Measurements from ENCODE around the gene AOPEP. TPM values are rescaled to one million over a fixed set of nuclear protein-coding genes. Genes with fewer than 3 reads are reported as not detected.

Gene AOPEP
- total and polyA plus RNA-seq, 2 of the 13 experiments (the other 11 are each of a cell fraction or from before 2014, with no cell fraction given): 22.2 to 41.6 TPM

DNA sequence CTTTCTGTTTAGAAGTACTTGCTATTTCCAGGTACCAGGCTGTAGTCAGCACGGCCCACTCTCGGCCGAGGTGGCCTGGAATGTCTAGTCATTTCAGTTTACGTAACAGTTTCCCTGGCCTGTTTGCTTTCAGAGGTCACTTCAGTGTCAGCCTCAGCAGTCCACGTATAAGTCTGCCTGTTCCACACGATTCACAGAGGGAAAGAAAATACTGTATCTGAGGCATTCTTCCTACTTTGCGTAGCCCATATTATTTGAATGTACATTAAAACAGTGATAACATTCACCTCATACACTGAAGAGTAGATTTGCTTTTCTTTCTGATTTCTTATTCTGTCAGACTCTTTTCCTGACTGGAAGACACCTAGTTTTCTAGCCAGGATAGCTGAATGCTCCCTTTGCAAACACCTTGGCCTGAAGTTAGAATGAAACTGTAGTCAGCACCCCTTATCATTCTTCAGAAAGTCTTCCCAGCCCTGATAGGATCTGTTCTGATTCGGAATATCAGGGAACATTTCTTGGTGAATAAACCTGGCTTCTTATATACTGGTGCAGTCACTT is 140.9 kb downstream of the AOPEP start (continued):
- no peak for TF ChIP-seq ZNF709 (CRISPR knock-in tag; IDR thresholded peaks at IDR 0.05)
- no peak for TF ChIP-seq KDM5A (IDR thresholded peaks at IDR 0.05; ENCODE audit: borderline replicate concordance, low read length)
- TF ChIP-seq FLYWCH1 (CRISPR knock-in tag; IDR thresholded peaks at IDR 0.05): no peak
- TF ChIP-seq, protein P1, sequence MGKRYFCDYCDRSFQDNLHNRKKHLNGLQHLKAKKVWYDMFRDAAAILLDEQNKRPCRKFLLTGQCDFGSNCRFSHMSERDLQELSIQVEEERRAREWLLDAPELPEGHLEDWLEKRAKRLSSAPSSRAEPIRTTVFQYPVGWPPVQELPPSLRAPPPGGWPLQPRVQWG (CRISPR knock-in tag; IDR thresholded peaks at IDR 0.05; ENCODE audit: borderline replicate concordance, low read depth): no peak
- no peak for TF ChIP-seq TSC22D2 (CRISPR knock-in tag; IDR thresholded peaks at IDR 0.05; ENCODE audit: borderline replicate concordance)
- no peak for TF ChIP-seq ZNF781 (CRISPR knock-in tag; IDR thresholded peaks at IDR 0.05; ENCODE audit: borderline replicate concordance, not compliant biosample characterization)
- no peak for TF ChIP-seq ZBTB38 (CRISPR knock-in tag; IDR thresholded peaks at IDR 0.05)
- TF ChIP-seq, protein P2, sequence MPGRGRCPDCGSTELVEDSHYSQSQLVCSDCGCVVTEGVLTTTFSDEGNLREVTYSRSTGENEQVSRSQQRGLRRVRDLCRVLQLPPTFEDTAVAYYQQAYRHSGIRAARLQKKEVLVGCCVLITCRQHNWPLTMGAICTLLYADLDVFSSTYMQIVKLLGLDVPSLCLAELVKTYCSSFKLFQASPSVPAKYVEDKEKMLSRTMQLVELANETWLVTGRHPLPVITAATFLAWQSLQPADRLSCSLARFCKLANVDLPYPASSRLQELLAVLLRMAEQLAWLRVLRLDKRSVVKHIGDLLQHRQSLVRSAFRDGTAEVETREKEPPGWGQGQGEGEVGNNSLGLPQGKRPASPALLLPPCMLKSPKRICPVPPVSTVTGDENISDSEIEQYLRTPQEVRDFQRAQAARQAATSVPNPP (CRISPR knock-in tag; IDR thresholded peaks at IDR 0.05): no peak
- TF ChIP-seq, protein P3, sequence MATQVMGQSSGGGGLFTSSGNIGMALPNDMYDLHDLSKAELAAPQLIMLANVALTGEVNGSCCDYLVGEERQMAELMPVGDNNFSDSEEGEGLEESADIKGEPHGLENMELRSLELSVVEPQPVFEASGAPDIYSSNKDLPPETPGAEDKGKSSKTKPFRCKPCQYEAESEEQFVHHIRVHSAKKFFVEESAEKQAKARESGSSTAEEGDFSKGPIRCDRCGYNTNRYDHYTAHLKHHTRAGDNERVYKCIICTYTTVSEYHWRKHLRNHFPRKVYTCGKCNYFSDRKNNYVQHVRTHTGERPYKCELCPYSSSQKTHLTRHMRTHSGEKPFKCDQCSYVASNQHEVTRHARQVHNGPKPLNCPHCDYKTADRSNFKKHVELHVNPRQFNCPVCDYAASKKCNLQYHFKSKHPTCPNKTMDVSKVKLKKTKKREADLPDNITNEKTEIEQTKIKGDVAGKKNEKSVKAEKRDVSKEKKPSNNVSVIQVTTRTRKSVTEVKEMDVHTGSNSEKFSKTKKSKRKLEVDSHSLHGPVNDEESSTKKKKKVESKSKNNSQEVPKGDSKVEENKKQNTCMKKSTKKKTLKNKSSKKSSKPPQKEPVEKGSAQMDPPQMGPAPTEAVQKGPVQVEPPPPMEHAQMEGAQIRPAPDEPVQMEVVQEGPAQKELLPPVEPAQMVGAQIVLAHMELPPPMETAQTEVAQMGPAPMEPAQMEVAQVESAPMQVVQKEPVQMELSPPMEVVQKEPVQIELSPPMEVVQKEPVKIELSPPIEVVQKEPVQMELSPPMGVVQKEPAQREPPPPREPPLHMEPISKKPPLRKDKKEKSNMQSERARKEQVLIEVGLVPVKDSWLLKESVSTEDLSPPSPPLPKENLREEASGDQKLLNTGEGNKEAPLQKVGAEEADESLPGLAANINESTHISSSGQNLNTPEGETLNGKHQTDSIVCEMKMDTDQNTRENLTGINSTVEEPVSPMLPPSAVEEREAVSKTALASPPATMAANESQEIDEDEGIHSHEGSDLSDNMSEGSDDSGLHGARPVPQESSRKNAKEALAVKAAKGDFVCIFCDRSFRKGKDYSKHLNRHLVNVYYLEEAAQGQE (IDR thresholded peaks at IDR 0.05; ENCODE audit: borderline replicate concordance in 1 of 2, low read depth in 1 of 2, low read length in 2 of 2): 0 out of 4 replicates have a peak, but pooled peaks of 1 of the 2 experiments have one; percentile 30
- TF ChIP-seq, protein P4, sequence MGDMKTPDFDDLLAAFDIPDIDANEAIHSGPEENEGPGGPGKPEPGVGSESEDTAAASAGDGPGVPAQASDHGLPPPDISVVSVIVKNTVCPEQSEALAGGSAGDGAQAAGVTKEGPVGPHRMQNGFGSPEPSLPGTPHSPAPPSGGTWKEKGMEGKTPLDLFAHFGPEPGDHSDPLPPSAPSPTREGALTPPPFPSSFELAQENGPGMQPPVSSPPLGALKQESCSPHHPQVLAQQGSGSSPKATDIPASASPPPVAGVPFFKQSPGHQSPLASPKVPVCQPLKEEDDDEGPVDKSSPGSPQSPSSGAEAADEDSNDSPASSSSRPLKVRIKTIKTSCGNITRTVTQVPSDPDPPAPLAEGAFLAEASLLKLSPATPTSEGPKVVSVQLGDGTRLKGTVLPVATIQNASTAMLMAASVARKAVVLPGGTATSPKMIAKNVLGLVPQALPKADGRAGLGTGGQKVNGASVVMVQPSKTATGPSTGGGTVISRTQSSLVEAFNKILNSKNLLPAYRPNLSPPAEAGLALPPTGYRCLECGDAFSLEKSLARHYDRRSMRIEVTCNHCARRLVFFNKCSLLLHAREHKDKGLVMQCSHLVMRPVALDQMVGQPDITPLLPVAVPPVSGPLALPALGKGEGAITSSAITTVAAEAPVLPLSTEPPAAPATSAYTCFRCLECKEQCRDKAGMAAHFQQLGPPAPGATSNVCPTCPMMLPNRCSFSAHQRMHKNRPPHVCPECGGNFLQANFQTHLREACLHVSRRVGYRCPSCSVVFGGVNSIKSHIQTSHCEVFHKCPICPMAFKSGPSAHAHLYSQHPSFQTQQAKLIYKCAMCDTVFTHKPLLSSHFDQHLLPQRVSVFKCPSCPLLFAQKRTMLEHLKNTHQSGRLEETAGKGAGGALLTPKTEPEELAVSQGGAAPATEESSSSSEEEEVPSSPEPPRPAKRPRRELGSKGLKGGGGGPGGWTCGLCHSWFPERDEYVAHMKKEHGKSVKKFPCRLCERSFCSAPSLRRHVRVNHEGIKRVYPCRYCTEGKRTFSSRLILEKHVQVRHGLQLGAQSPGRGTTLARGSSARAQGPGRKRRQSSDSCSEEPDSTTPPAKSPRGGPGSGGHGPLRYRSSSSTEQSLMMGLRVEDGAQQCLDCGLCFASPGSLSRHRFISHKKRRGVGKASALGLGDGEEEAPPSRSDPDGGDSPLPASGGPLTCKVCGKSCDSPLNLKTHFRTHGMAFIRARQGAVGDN (CRISPR knock-in tag; IDR thresholded peaks at IDR 0.05): no peak
- TF ChIP-seq ATRX (CRISPR knock-in tag; IDR thresholded peaks at IDR 0.05; ENCODE audit: borderline replicate concordance): no peak
- TF ChIP-seq ZFP82 (CRISPR knock-in tag; IDR thresholded peaks at IDR 0.05; ENCODE audit: borderline replicate concordance): no peak
- TF ChIP-seq, protein P5, sequence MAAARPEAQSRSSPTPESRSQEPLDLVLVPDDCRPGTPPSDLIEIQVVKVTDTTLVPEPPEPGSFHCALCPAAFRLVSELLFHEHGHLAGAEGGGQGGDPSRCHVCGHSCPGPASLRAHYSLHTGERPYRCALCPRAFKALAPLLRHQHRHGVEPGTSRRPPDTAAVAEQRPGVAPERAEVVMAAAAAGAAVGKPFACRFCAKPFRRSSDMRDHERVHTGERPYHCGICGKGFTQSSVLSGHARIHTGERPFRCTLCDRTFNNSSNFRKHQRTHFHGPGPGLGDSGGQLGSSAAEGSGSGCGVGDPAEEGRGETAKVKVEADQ (CRISPR knock-in tag; IDR thresholded peaks at IDR 0.05; ENCODE audit: borderline replicate concordance): no peak
- TF ChIP-seq TOPORS (CRISPR knock-in tag; IDR thresholded peaks at IDR 0.05): no peak
- TF ChIP-seq, protein P6, sequence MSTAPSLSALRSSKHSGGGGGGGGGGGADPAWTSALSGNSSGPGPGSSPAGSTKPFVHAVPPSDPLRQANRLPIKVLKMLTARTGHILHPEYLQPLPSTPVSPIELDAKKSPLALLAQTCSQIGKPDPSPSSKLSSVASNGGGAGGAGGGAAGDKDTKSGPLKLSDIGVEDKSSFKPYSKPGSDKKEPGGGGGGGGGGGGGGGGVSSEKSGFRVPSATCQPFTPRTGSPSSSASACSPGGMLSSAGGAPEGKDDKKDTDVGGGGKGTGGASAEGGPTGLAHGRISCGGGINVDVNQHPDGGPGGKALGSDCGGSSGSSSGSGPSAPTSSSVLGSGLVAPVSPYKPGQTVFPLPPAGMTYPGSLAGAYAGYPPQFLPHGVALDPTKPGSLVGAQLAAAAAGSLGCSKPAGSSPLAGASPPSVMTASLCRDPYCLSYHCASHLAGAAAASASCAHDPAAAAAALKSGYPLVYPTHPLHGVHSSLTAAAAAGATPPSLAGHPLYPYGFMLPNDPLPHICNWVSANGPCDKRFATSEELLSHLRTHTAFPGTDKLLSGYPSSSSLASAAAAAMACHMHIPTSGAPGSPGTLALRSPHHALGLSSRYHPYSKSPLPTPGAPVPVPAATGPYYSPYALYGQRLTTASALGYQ (CRISPR knock-in tag; IDR thresholded peaks at IDR 0.05): peak; percentile 15; the same call in 1 of the 2 replicates
- TF ChIP-seq HOXA9 (CRISPR knock-in tag; IDR thresholded peaks at IDR 0.05; ENCODE audit: borderline replicate concordance): no peak
